PC-9 (cell line): Measurements from ENCODE around the gene FBXO38. TPM values are rescaled to one million over a fixed set of nuclear protein-coding genes. Genes with fewer than 3 reads are reported as not detected.

ENCODE experiments used
- Bru-seq: library from RNA; stranded (reverse); fragments of 400-500 nt; gene quantifications from one replicate; lab custom pipeline; 2021; lab: Mats Ljungman, UMichigan
- BruChase-seq, 2 experiments: library from RNA; stranded (reverse); fragments of 400-500 nt; gene quantifications; one replicate each; lab custom pipeline; 2021; lab: Mats Ljungman, UMichigan
- BruUV-seq: library from RNA; stranded (reverse); fragments of 400-500 nt; replicated peaks from 2 replicates; lab custom pipeline; 2021; lab: Mats Ljungman, UMichigan
- CTCF ChIA-PET: fragments of 300-600 bp; sonication (Branson Sonifier 250); formaldehyde crosslinking; loops from one replicate; lab custom pipeline; 2022; ENCODE audit warnings: antibody characterized with exemption; lab: Charles Lee
- POLR2A ChIA-PET: fragments of 300-600 bp; sonication (Branson Sonifier 250); formaldehyde crosslinking; loops from one replicate; lab custom pipeline; 2022; ENCODE audit warnings: antibody characterized with exemption; ENCODE audit not compliant: unreplicated experiment; lab: Charles Lee
- DNase-seq, 2 experiments: peaks; one replicate each; pipeline versions ENCODE4 v3.0.0 to v3.0.0-alpha.2; 2015 to 2022; ENCODE audit warnings: mixed read lengths in 1 of 2
- H2AFZ ChIP-seq: fragments of 200-600 bp; sonication (generic); 2 replicates; pipeline ENCODE4 v1.8.1; 2017; ENCODE audit warnings: antibody characterized with exemption
- H3F3A ChIP-seq: fragments of 200-600 bp; sonication (generic); 2 replicates; pipeline ENCODE4 v1.8.1; 2017; ENCODE audit warnings: antibody characterized with exemption, mild to moderate bottlenecking, low read depth; ENCODE audit not compliant: insufficient read depth
- H3K27ac ChIP-seq: fragments of 200-600 bp; sonication (generic); 2 replicates; pipeline ENCODE4 v1.6.1; 2016; ENCODE audit warnings: mixed run types
- H3K27me3 ChIP-seq: fragments of 200-600 bp; sonication (generic); 2 replicates; pipeline ENCODE4 v1.6.1; 2016; ENCODE audit warnings: low read depth, mixed run types; ENCODE audit not compliant: insufficient read depth
- H3K36me3 ChIP-seq: fragments of 200-600 bp; sonication (generic); 2 replicates; pipeline ENCODE4 v1.6.1; 2016; ENCODE audit warnings: low read depth, mixed run types
- H3K4me1 ChIP-seq: fragments of 200-600 bp; sonication (generic); replicated peaks from 2 replicates; pipeline ENCODE4 v1.6.1; 2016; ENCODE audit warnings: mixed run types; ENCODE audit not compliant: insufficient read depth
- H3K4me2 ChIP-seq: fragments of 200-600 bp; sonication (generic); 2 replicates; pipeline ENCODE4 v1.6.1; 2017; ENCODE audit warnings: mixed run types
- H3K4me3 ChIP-seq: fragments of 200-600 bp; sonication (generic); 2 replicates; pipeline ENCODE4 v1.6.1; 2016; ENCODE audit warnings: mixed run types
- H3K79me2 ChIP-seq: fragments of 200-600 bp; sonication (generic); 2 replicates; pipeline ENCODE4 v1.6.1; 2017; ENCODE audit warnings: low read depth, mixed run types
- H3K9me2 ChIP-seq: fragments of 200-600 bp; sonication (generic); 2 replicates; pipeline ENCODE4 v1.8.1; 2017; ENCODE audit warnings: mild to moderate bottlenecking; ENCODE audit not compliant: insufficient read depth
- H3K9me3 ChIP-seq: fragments of 200-600 bp; sonication (generic); 2 replicates; pipeline ENCODE4 v1.8.1; 2016; ENCODE audit warnings: low read depth; ENCODE audit not compliant: insufficient read depth
- H4K20me1 ChIP-seq: fragments of 200-600 bp; sonication (generic); 2 replicates; pipeline ENCODE4 v1.8.1; 2017; ENCODE audit not compliant: insufficient read depth
- CTCF ChIP-seq: fragments of 200-600 bp; sonication (generic); conservative IDR thresholded peaks from 2 replicates; pipeline ENCODE4 v1.6.1; 2017; ENCODE audit warnings: mixed run types, antibody characterized with exemption, mild to moderate bottlenecking, moderate library complexity
- EZH2 ChIP-seq: fragments of 200-600 bp; sonication (generic); IDR thresholded peaks from 2 replicates; pipeline ENCODE4 v1.8.0; 2017; ENCODE audit warnings: antibody characterized with exemption, low read depth
- intact Hi-C: fragments of 100-400 bp; cut with micrococcal nuclease; formaldehyde crosslinking; loops from one replicate; pipeline ENCODE4 v1.10.0; 2022; ENCODE audit not compliant: unreplicated experiment
- long read RNA-seq: library from polyadenylated mRNA; stranded (forward); transcript quantifications from one replicate; pipeline ENCODE4 v2.0.0, GENCODE V29; 2022
- total RNA-seq: library from RNA; stranded (reverse); gene quantifications from 2 replicates; pipeline ENCODE4 v1.2.3, GENCODE V29; 2021

Gene FBXO38
- 39.2 and 49.8 TPM in 2 replicates for total RNA-seq
- Bru-seq, nascent RNA = percentile 92 among the genes with signal in this experiment
- BruChase-seq, experiment 1, labeled RNA remaining after a 2-hour chase = percentile 89 among the genes with signal in this experiment
- percentile 86 among the genes with signal in this experiment for BruChase-seq, experiment 2, labeled RNA remaining after a 6-hour chase
- long read RNA-seq, full-length matches to known transcripts = 20 of 32 reads
- long read RNA-seq, partial matches to known transcripts = 1 of 32 reads
- long read RNA-seq, other reads (novel, unspliced or antisense) = 11 of 32 reads

GRCh38 chr5:148383564-148384379, at the start of gene FBXO38:
TSS of gene FBXO38 (plus strand) at chr5:148383958. CDS start at chr5:148394777, 10,819 bp downstream.
- H3K4me2 ChIP-seq = peak within 1 kb of the TSS; percentile 97
- no peaks in the 10 kb centered on the region for H3K9me3 ChIP-seq
- 0 out of 2 replicates have a peak, but pooled peaks cover 6% of the 10 kb centered on the region for H3K36me3 ChIP-seq
- H4K20me1 ChIP-seq = no peaks in the 10 kb centered on the region
- peak within 1 kb of the TSS; percentile 66 for H3K27ac ChIP-seq
- TF ChIP-seq EZH2 (no peak), CTCF (no peak)
- H3K27me3 ChIP-seq = no peaks in the 10 kb centered on the region
- POLR2A ChIA-PET = no interaction called here
- H3K4me1 ChIP-seq = peaks cover 38% of the 10 kb centered on the region
- H3F3A ChIP-seq = peaks cover 11% of the 10 kb centered on the region
- H3K4me3 ChIP-seq = peak within 1 kb of the TSS; percentile 65
- H2AFZ ChIP-seq = peak within 1 kb of the TSS; percentile 88
- CTCF ChIA-PET = interaction anchor here (0.9 kb wide), 1 partner anchor 347 kb away, joined by 3 read pairs; no protein-coding TSS in a partner anchor
- BruUV-seq = no TSS peak
- intact Hi-C loops = loop anchor here (1.0 to 5.0 kb wide), 3 partner anchors 15 to 371 kb away; no protein-coding TSS in a partner anchor
- DNase-seq = peak; percentile 92
- H3K9me2 ChIP-seq = no peaks in the 10 kb centered on the region
- peaks cover 64% of the 10 kb centered on the region for H3K79me2 ChIP-seq

- no peak within 1 kb of the TSS for H3K4me2 ChIP-seq
- TF ChIP-seq CTCF (no peak), EZH2 (no peak)
- ChIA-PET POLR2A (no interaction called here), CTCF (no interaction called here)
- intact Hi-C loops = no loop called here
- H3K4me3 ChIP-seq = no peak within 1 kb of the TSS
- no peaks in the 10 kb centered on the region for H3K79me2 ChIP-seq
- no peak for DNase-seq
- no peaks in the 10 kb centered on the region for H3K9me2 ChIP-seq
- no peaks in the 10 kb centered on the region for H3K27me3 ChIP-seq
- H3K9me3 ChIP-seq = no peaks in the 10 kb centered on the region; the same call in 1 of the 2 replicates
- H3F3A ChIP-seq = no peaks in the 10 kb centered on the region
- H4K20me1 ChIP-seq = no peaks in the 10 kb centered on the region
- H3K36me3 ChIP-seq = no peaks in the 10 kb centered on the region
- no peak within 1 kb of the TSS for H2AFZ ChIP-seq
- peaks cover 10% of the 10 kb centered on the region; the same call in 1 of the 2 replicates for H3K4me1 ChIP-seq
- no TSS peak for BruUV-seq
- H3K27ac ChIP-seq = peak within 1 kb of the TSS; percentile 28
These were observed 48.5 kb upstream of the FBXO38 start, which contains the start of gene SPINK9 for GRCh38 chr5:148335259-148335658. TSS of gene SPINK9 (plus strand) at chr5:148335559. CDS start at chr5:148335614, 55 bp downstream.

- H3K9me3 ChIP-seq = no peaks in the 10 kb centered on the region; the same call in 1 of the 2 replicates
- no peaks in the 10 kb centered on the region for H3K36me3 ChIP-seq
- no peak for DNase-seq
- intact Hi-C loops = no loop called here
- H3K4me2 ChIP-seq = peak overlapping the region; percentile 34; the same call in 1 of the 2 replicates
- no peaks in the 10 kb centered on the region for H3K27me3 ChIP-seq
- H4K20me1 ChIP-seq = no peaks in the 10 kb centered on the region
- peak overlapping the region; percentile 28 for H3K27ac ChIP-seq
- ChIA-PET CTCF (no interaction called here), POLR2A (interaction anchor here (0.7 kb wide), 1 partner anchor 562 kb away, joined by 6 read pairs; no protein-coding TSS in a partner anchor)
- no peak overlapping the region; the same call in 1 of the 2 replicates for H2AFZ ChIP-seq
- no peak overlapping the region for H3K4me3 ChIP-seq
- H3K9me2 ChIP-seq = no peaks in the 10 kb centered on the region
- peaks cover 13% of the 10 kb centered on the region for H3K4me1 ChIP-seq
- no peaks in the 10 kb centered on the region for H3K79me2 ChIP-seq
- TF ChIP-seq EZH2 (no peak), CTCF (no peak)
- peaks cover 1% of the 10 kb centered on the region; the same call in 1 of the 2 replicates for H3F3A ChIP-seq
- BruUV-seq = no TSS peak
These were observed 46.9 kb upstream of the FBXO38 start for GRCh38 chr5:148336704-148337435.
